Caco-2 (cell line): ENCODE measurements around the gene ZEB2. TPM values are rescaled to one million over a fixed set of nuclear protein-coding genes. Genes with fewer than 3 reads are reported as not detected.
A peak's percentile ranks its signal among the peaks of the same experiment; 100 is the strongest.

ENCODE experiments used
- Bru-seq: library from RNA; stranded (reverse); fragments of 400-500 nt; gene quantifications from one replicate; lab custom pipeline; 2021; lab: Mats Ljungman, UMichigan
- BruChase-seq, 2 experiments: library from RNA; stranded (reverse); fragments of 400-500 nt; gene quantifications; one replicate each; lab custom pipeline; 2021; lab: Mats Ljungman, UMichigan
- BruUV-seq: library from RNA; stranded (reverse); fragments of 400-500 nt; replicated peaks from 2 replicates; lab custom pipeline; 2021; lab: Mats Ljungman, UMichigan
- CTCF ChIA-PET: fragments of 300-600 bp; sonication (Branson Sonifier 250); formaldehyde crosslinking; loops from one replicate; lab custom pipeline; 2022; ENCODE audit warnings: antibody characterized with exemption; lab: Charles Lee
- POLR2A ChIA-PET: fragments of 300-600 bp; sonication (Branson Sonifier 250); formaldehyde crosslinking; loops from one replicate; lab custom pipeline; 2022; ENCODE audit warnings: antibody characterized with exemption; lab: Charles Lee
- DNase-seq, 2 experiments: peaks; one replicate each; pipeline versions ENCODE4 v3.0.0 to v3.0.0-alpha.2; 2020 to 2022
- H3K27me3 ChIP-seq: replicated peaks from 2 replicates; pipeline ENCODE4 v1.6.0; 2011; ENCODE audit warnings: low read length; ENCODE audit not compliant: control insufficient read depth, insufficient read depth
- H3K36me3 ChIP-seq: 2 replicates; pipeline ENCODE4 v1.5.1; 2011; ENCODE audit warnings: low read length; ENCODE audit not compliant: control insufficient read depth, insufficient read depth
- H3K4me1 ChIP-seq: fragments of 250-450 bp; sonication (Bioruptor Pico); 2 replicates; pipeline ENCODE4 v1.5.1; 2020; ENCODE audit warnings: mild to moderate bottlenecking
- H3K4me3 ChIP-seq: 2 replicates; pipeline ENCODE4 v1.5.1; 2011; ENCODE audit warnings: low read depth, mild to moderate bottlenecking, control low read depth, low read length
- H3K9me3 ChIP-seq: fragments of 250-450 bp; sonication (Bioruptor Pico); 2 replicates; pipeline ENCODE4 v1.5.1; 2020; ENCODE audit warnings: mild to moderate bottlenecking, moderate library complexity
- H3K27ac Mint-ChIP-seq: one replicate; pipeline ENCODE4 v1.8.0; 2022; ENCODE audit warnings: mixed read lengths; ENCODE audit not compliant: unreplicated experiment
- H3K27me3 Mint-ChIP-seq: one replicate; pipeline ENCODE4 v1.8.0; 2022; ENCODE audit warnings: mixed read lengths; ENCODE audit not compliant: insufficient read depth, unreplicated experiment
- H3K36me3 Mint-ChIP-seq: one replicate; pipeline ENCODE4 v1.8.0; 2022; ENCODE audit warnings: mild to moderate bottlenecking, mixed read lengths; ENCODE audit not compliant: insufficient read depth, unreplicated experiment
- H3K4me1 Mint-ChIP-seq: one replicate; pipeline ENCODE4 v1.8.0; 2022; ENCODE audit warnings: low read depth, mixed read lengths; ENCODE audit not compliant: unreplicated experiment
- H3K4me3 Mint-ChIP-seq: one replicate; pipeline ENCODE4 v1.8.0; 2022; ENCODE audit warnings: mild to moderate bottlenecking, moderate library complexity, mixed read lengths; ENCODE audit not compliant: unreplicated experiment
- H3K9me3 Mint-ChIP-seq: one replicate; pipeline ENCODE4 v1.8.0; 2022; ENCODE audit warnings: mixed read lengths; ENCODE audit not compliant: unreplicated experiment
- intact Hi-C: fragments of 100-400 bp; cut with micrococcal nuclease; formaldehyde crosslinking; loops from one replicate; pipeline ENCODE4 v1.10.0; 2022; ENCODE audit not compliant: unreplicated experiment
- long read RNA-seq: library from polyadenylated mRNA; stranded (forward); transcript quantifications from one replicate; pipeline ENCODE4 v2.0.0, GENCODE V29; 2022
- total RNA-seq: library from RNA; stranded (reverse); gene quantifications from 2 replicates; pipeline ENCODE4 v1.2.3, GENCODE V29; 2022
- TF ChIP-seq, protein P1 (sequence below), 2 experiments: fragments of 200-600 bp in 1 of 2; IDR thresholded peaks; 1 replicate in 1 of 2; 2 replicates in 1 of 2; pipeline versions ENCODE4 v1.5.1 to v1.8.0; 2011 to 2022; ENCODE audit warnings: antibody characterized with exemption in 1 of 2, control low read depth in 1 of 2, inconsistent platforms in 1 of 2, low read depth in 1 of 2, low read length in 1 of 2, mild to moderate bottlenecking in 1 of 2, moderate library complexity in 1 of 2; ENCODE audit not compliant: insufficient read depth in 1 of 2, severe bottlenecking in 1 of 2, unreplicated experiment in 1 of 2

The ZEB2 gene
- not detected in 2 replicates for total RNA-seq
- percentile 11 among the genes with signal in this experiment for Bru-seq, nascent RNA
- percentile 3 among the genes with signal in this experiment for BruChase-seq, experiment 1, labeled RNA remaining after a 2-hour chase
- BruChase-seq, experiment 2, labeled RNA remaining after a 6-hour chase: percentile 4 among the genes with signal in this experiment
- long read RNA-seq: 0 reads

DNA sequence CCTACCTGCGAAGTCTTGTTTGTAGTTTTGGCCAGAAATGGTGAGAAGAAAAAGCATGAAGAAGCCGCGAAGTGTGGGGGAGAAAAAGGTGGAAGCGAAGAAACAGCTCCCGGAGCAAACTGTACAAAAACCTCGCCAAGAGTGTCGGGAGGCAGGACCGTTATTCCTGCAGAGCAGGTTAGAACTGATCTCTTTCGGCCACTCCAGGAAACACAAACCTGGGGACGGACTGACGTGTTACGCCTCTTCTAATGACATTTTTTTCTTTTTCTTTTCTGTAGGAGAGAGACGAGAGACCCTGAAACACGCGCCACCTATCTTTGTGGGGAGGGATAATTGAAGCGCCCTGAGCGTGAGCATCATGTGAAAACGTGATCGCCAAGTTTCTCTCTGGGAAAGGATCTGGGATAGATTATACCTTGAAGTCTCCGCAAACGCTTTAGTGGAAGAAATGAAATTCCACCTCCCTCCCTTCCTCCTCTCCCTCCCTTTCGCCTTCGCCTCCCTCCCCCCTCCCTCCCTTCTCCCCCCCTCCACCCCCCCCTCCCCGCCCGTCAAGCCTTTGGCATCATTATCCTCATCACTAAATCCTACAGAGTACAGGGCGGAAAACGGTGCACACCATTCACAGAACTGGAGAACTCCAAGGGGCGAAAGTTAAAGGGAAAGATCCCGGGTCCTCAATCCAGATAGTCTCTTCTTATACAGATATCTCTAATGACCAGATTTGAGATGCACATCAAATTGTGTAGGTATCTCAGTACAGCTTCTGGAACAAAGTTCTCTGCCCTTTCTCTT is at the start of gene ZEB2:
Gene ZEB2, minus strand, starts transcription at position 186 of the 798 bp plus-strand sequence. CDS start 2,769 bp downstream, outside the sequence.
- no peaks in the 10 kb centered on the region for H3K9me3 Mint-ChIP-seq
- CTCF ChIA-PET: no interaction called here

DNA sequence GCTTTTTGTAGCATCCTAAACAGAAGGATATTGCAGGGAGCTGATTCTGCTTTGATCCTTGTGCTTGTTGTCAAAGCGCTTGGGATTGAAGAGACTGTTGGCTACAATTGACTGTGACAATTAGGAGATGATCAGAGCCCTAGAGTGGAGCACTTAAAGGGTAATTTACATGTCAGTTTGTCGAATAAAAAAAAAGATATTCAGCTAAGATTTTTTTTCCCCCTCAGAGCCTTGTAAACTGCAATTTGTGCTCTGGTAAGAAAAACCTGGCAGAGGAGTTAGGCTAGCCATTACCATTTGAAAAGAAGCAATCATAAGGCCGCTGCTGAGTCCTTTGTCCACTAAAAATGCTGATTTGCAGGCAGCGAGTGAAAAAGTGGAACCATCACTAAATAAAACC is 47.8 kb upstream of the ZEB2 start:
- no peaks in the 10 kb centered on the region for H3K9me3 ChIP-seq
- H3K36me3 Mint-ChIP-seq: no peaks in the 10 kb centered on the region
- BruUV-seq: no TSS peak
- H3K4me3 Mint-ChIP-seq: no peak overlapping the region
- H3K4me1 ChIP-seq: no peaks in the 10 kb centered on the region
- POLR2A ChIA-PET: no interaction called here
- no peaks in the 10 kb centered on the region for H3K9me3 Mint-ChIP-seq
- no peak overlapping the region for H3K27ac Mint-ChIP-seq
- H3K27me3 ChIP-seq: no peaks in the 10 kb centered on the region
- CTCF ChIA-PET: no interaction called here
- intact Hi-C loops: no loop called here
- no peaks in the 10 kb centered on the region for H3K4me1 Mint-ChIP-seq
- H3K27me3 Mint-ChIP-seq: peaks cover 4% of the 10 kb centered on the region
- no peaks in the 10 kb centered on the region for H3K36me3 ChIP-seq
- no peak for DNase-seq
- TF ChIP-seq, protein P1, sequence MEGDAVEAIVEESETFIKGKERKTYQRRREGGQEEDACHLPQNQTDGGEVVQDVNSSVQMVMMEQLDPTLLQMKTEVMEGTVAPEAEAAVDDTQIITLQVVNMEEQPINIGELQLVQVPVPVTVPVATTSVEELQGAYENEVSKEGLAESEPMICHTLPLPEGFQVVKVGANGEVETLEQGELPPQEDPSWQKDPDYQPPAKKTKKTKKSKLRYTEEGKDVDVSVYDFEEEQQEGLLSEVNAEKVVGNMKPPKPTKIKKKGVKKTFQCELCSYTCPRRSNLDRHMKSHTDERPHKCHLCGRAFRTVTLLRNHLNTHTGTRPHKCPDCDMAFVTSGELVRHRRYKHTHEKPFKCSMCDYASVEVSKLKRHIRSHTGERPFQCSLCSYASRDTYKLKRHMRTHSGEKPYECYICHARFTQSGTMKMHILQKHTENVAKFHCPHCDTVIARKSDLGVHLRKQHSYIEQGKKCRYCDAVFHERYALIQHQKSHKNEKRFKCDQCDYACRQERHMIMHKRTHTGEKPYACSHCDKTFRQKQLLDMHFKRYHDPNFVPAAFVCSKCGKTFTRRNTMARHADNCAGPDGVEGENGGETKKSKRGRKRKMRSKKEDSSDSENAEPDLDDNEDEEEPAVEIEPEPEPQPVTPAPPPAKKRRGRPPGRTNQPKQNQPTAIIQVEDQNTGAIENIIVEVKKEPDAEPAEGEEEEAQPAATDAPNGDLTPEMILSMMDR (IDR thresholded peaks at IDR 0.05; ENCODE audit: insufficient read depth in 1 of 2, low read depth in 1 of 2, low read length in 1 of 2, severe bottlenecking in 1 of 2, unreplicated experiment in 1 of 2): no peak
- H3K4me3 ChIP-seq: no peak overlapping the region

More for the DNA sequence above, at the start of gene ZEB2:
- Mint-ChIP-seq H3K4me3 (no peak within 1 kb of the TSS), H3K36me3 (no peaks in the 10 kb centered on the region), H3K27me3 (peaks cover 26% of the 10 kb centered on the region), H3K4me1 (no peaks in the 10 kb centered on the region), H3K27ac (no peak within 1 kb of the TSS)
- POLR2A ChIA-PET: no interaction called here
- H3K9me3 ChIP-seq: no peaks in the 10 kb centered on the region
- H3K4me3 ChIP-seq: no peak within 1 kb of the TSS
- intact Hi-C loops: no loop called here
- DNase-seq: no peak
- no peaks in the 10 kb centered on the region for H3K4me1 ChIP-seq
- H3K27me3 ChIP-seq: no peaks in the 10 kb centered on the region; the same call in 1 of the 2 replicates
- no peaks in the 10 kb centered on the region for H3K36me3 ChIP-seq
- TF ChIP-seq, protein P1 (IDR thresholded peaks at IDR 0.05; ENCODE audit: insufficient read depth in 1 of 2, low read depth in 1 of 2, low read length in 1 of 2, severe bottlenecking in 1 of 2, unreplicated experiment in 1 of 2): no peak
- no TSS peak for BruUV-seq

DNA sequence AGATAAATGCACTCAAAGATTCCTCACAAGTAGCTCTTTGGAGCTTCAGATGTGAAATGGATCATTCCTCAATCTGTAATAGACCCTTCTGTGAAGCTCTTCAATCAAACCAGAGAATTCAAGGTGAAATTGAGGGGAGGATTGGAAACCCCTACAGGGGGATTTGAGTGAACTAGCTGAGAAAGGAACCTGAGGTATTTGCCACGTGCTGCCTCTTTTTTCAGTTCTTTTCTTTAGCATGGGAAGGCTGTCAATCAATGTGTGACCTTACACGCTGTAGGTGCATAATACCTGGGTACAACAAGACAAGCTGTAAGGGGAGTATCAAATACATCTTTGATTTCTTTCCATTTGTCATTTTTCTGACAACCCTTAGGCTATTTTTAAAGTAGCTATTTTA is 46.5 kb upstream of the ZEB2 start:
- H3K4me3 Mint-ChIP-seq: no peak overlapping the region
- H3K9me3 Mint-ChIP-seq: no peaks in the 10 kb centered on the region
- Histone ChIP-seq H3K4me1 (no peaks in the 10 kb centered on the region), H3K4me3 (no peak overlapping the region), H3K27me3 (no peaks in the 10 kb centered on the region), H3K36me3 (no peaks in the 10 kb centered on the region), H3K9me3 (no peaks in the 10 kb centered on the region)
- peaks cover 4% of the 10 kb centered on the region for H3K27me3 Mint-ChIP-seq
- BruUV-seq: no TSS peak
- ChIA-PET POLR2A (no interaction called here), CTCF (no interaction called here)
- DNase-seq: no peak
- H3K36me3 Mint-ChIP-seq: no peaks in the 10 kb centered on the region
- intact Hi-C loops: no loop called here
- H3K27ac Mint-ChIP-seq: no peak overlapping the region
- TF ChIP-seq, protein P1 (IDR thresholded peaks at IDR 0.05; ENCODE audit: insufficient read depth in 1 of 2, low read depth in 1 of 2, low read length in 1 of 2, severe bottlenecking in 1 of 2, unreplicated experiment in 1 of 2): no peak
- no peaks in the 10 kb centered on the region for H3K4me1 Mint-ChIP-seq
